ENCODE results near the gene ATP5F1A. TPM values are rescaled to one million over a fixed set of nuclear protein-coding genes. Genes with fewer than 3 reads are reported as not detected.

Gene ATP5F1A
- total RNA-seq, 2 experiments from 2014 or later: 467 TPM

DNA sequence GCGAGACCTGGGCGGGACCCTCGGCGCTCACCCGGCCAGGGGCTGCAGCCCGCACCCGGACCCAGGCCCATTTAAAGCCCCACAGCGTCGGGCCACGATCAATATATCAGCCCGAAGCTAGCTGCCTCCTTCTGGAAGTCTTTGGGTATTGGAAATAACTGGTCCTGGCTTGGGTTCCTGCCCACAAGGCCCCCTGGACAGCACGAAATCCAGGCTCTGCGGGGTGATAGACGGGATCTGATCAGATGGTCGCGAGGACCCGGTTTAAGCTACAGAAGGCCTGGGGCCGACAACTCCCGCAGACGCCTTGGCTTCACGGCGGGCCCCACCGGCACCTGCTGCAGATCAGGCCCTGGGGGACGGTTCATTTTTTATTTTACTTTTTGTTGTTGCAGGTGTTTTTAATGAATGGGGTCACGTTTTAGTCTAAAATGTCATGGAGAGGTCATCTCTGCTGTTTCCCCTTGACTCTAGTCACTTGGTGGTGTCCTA lies 25.7 kb downstream of the ATP5F1A start:
- no peaks in the 10 kb centered on the region for H3K9me3 Mint-ChIP-seq
- no peaks in the 10 kb centered on the region for H3K27me3 Mint-ChIP-seq (ENCODE audit: low read depth)
- no peak for DNase-seq
- CTCF ChIA-PET: interaction anchor here (0.7 to 4.2 kb wide), 26 partner anchors 8 to 408 kb away, joined by 3 to 53 read pairs (median 5); a partner anchor contains a TSS
- peak overlapping the region; percentile 81 for H3K4me3 Mint-ChIP-seq
- H3K4me1 Mint-ChIP-seq (ENCODE audit: low read depth): peaks cover 42% of the 10 kb centered on the region
- no peaks in the 10 kb centered on the region for H3K36me3 Mint-ChIP-seq (ENCODE audit: low read depth)
- no peak overlapping the region for H3K27ac Mint-ChIP-seq
- intact Hi-C loops (cut with micrococcal nuclease): loop anchor here (2.0 kb wide), 1 partner anchor 110 kb away; no protein-coding TSS in a partner anchor

DNA sequence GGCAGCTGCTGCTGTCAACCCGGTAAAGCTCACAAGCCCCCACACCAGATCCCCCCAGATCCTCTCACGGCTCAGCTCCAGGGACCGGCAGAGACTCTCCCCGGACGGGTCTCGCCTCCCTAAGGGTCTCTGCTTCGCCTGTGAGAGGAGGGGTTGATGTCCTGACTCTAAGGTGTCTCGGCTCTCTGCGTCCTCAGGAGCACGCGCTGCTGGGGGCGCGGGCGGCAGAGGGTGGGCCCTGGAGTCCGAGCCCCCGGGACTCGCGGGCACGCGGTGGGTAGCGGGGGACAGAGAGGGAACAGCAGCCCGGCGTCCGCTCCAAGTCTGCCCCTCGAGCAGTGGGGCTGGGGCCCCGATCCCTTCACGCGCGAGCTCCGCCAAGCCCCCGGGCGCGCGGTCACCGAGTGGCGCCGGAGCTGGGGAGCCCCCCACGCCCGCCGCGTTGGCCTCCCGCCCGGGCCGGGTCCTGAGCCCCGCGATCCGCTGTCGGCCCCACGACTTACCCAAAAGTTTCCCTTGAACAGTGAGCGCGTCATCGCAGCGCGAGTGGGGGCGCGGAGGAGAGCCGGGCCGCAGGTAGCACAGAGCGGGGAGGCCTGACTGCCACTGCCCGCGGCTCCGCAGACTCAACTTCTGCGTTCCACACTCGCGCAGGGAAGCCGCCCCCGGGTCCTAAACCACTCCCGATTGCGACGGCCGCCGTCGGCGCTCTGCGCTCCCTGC lies 26.3 kb downstream of the ATP5F1A start, which contains the start of gene PSTPIP2:
PSTPIP2 (minus strand) TSS at position 608 of the 723 bp plus-strand sequence; CDS start at position 536, 72 bp downstream.
- Mint-ChIP-seq H3K27ac (peak within 1 kb of the TSS; percentile 59), H3K4me3 (peak within 1 kb of the TSS; percentile 81), H3K27me3 (ENCODE audit: low read depth) (no peaks in the 10 kb centered on the region), H3K36me3 (ENCODE audit: low read depth) (peaks cover 2% of the 10 kb centered on the region), H3K9me3 (no peaks in the 10 kb centered on the region), H3K4me1 (ENCODE audit: low read depth) (peaks cover 42% of the 10 kb centered on the region)
- DNase-seq: peak; percentile 75
- intact Hi-C loops (cut with micrococcal nuclease): loop anchor here (1.0 to 2.0 kb wide), 2 partner anchors 109 to 402 kb away; no protein-coding TSS in a partner anchor
- CTCF ChIA-PET: interaction anchor here (0.6 to 4.2 kb wide), 16 partner anchors 11 to 408 kb away, joined by 3 to 53 read pairs (median 4); a partner anchor contains a TSS

GRCh38 chr18:46070815-46071652 lies 27.1 kb downstream of the ATP5F1A start:
- peak; percentile 30 for DNase-seq
- intact Hi-C loops (cut with micrococcal nuclease): loop anchor here (1.0 kb wide), 1 partner anchor 401 kb away; no protein-coding TSS in a partner anchor
- CTCF ChIA-PET: interaction anchor here (0.6 to 4.2 kb wide), 13 partner anchors 16 to 407 kb away, joined by 3 to 53 read pairs (median 3); no protein-coding TSS in a partner anchor
- H3K4me3 Mint-ChIP-seq: peak overlapping the region; percentile 73
- H3K27ac Mint-ChIP-seq: no peak overlapping the region
- H3K4me1 Mint-ChIP-seq (ENCODE audit: low read depth): peaks cover 42% of the 10 kb centered on the region
- H3K27me3 Mint-ChIP-seq (ENCODE audit: low read depth): no peaks in the 10 kb centered on the region
- peaks cover 2% of the 10 kb centered on the region for H3K36me3 Mint-ChIP-seq (ENCODE audit: low read depth)
- no peaks in the 10 kb centered on the region for H3K9me3 Mint-ChIP-seq

- no peak for DNase-seq
- H3K4me3 Mint-ChIP-seq: no peak overlapping the region
- no peaks in the 10 kb centered on the region for H3K9me3 Mint-ChIP-seq
- H3K27me3 Mint-ChIP-seq (ENCODE audit: low read depth): no peaks in the 10 kb centered on the region
- intact Hi-C loops (cut with micrococcal nuclease): no loop called here
- H3K4me1 Mint-ChIP-seq (ENCODE audit: low read depth): peaks cover 42% of the 10 kb centered on the region
- H3K27ac Mint-ChIP-seq: no peak overlapping the region
- CTCF ChIA-PET: interaction anchor here (0.7 to 1.8 kb wide), 4 partner anchors 29 to 406 kb away, joined by 3 to 4 read pairs (median 3); no protein-coding TSS in a partner anchor
- peaks cover 2% of the 10 kb centered on the region for H3K36me3 Mint-ChIP-seq (ENCODE audit: low read depth)
Measured at GRCh38 chr18:46070232-46070631, 27.9 kb downstream of the ATP5F1A start.

GRCh38 chr18:46069524-46069923 lies 28.6 kb downstream of the ATP5F1A start:
- H3K4me1 Mint-ChIP-seq (ENCODE audit: low read depth): peaks cover 42% of the 10 kb centered on the region

DNA sequence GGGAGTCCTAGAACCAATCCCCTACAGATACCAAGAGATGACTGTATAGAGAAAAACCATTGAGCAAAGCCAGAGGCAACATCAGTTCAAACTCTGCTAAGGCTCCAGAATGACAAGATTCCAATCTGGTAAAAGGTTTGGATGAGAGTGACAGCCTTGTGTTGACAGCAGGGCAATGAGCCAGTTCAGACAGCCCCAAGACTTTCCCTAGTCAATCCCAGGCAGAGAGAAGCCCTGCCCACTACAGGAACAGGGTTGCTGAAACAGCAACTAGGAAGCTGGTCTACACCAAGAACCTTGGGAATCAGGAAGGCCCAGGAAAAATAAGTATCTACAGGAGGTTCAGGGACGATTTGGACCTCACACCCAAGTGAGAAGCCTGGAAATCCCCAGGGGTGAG lies 29.3 kb downstream of the ATP5F1A start:
- intact Hi-C loops (cut with micrococcal nuclease): loop anchor here (1.0 kb wide), 3 partner anchors 13 to 55 kb away; no protein-coding TSS in a partner anchor
- Mint-ChIP-seq H3K27ac (no peak overlapping the region), H3K9me3 (no peaks in the 10 kb centered on the region), H3K27me3 (ENCODE audit: low read depth) (no peaks in the 10 kb centered on the region), H3K4me3 (no peak overlapping the region), H3K4me1 (ENCODE audit: low read depth) (peaks cover 44% of the 10 kb centered on the region), H3K36me3 (ENCODE audit: low read depth) (peaks cover 2% of the 10 kb centered on the region)
- CTCF ChIA-PET: interaction anchor here (1.2 kb wide), 1 partner anchor 28 kb away, joined by 3 read pairs; no protein-coding TSS in a partner anchor
- no peak for DNase-seq

More at GRCh38 chr18:46069524-46069923, 28.6 kb downstream of the ATP5F1A start:
- intact Hi-C loops (cut with micrococcal nuclease): loop anchor here (1.0 kb wide), 3 partner anchors 14 to 56 kb away; no protein-coding TSS in a partner anchor
- peaks cover 2% of the 10 kb centered on the region for H3K36me3 Mint-ChIP-seq (ENCODE audit: low read depth)
- H3K4me3 Mint-ChIP-seq: no peak overlapping the region
- H3K9me3 Mint-ChIP-seq: no peaks in the 10 kb centered on the region
- H3K27ac Mint-ChIP-seq: no peak overlapping the region
- no peak for DNase-seq
- CTCF ChIA-PET: interaction anchor here (0.7 to 1.2 kb wide), 4 partner anchors 14 to 405 kb away, joined by 3 read pairs; no protein-coding TSS in a partner anchor
- no peaks in the 10 kb centered on the region for H3K27me3 Mint-ChIP-seq (ENCODE audit: low read depth)

DNA sequence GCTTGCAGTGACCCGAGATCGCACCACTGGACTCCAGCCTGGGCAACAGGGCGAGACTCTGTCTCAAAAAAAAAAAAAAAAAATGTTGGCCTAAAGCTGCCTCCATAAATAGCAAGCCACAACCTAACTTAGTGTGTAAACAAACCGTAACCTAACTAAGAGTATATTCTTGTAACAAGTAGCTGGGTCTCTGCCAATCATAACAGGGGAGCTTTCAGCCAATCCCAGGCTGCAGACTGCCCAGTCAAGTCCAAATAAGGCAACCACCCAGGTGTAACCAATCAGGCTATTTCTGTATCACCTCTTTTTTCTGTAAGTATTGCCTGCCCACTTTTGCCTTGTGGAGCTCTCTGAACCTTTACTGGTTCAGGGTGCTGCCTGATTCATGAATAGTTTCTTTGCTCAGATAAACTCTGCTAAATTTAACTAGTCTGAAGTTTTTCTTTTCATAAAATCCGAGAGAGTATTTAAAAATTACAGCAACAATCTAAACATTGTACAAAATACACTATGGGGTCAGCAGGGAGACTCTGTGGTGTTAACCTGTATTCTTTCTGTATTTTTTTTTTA lies 30.6 kb downstream of the ATP5F1A start:
- DNase-seq: no peak
- CTCF ChIA-PET: interaction anchor here (0.9 to 1.3 kb wide), 3 partner anchors 14 to 345 kb away, joined by 3 read pairs; no protein-coding TSS in a partner anchor
- intact Hi-C loops (cut with micrococcal nuclease): no loop called here
- Mint-ChIP-seq H3K36me3 (ENCODE audit: low read depth) (peaks cover 2% of the 10 kb centered on the region), H3K4me3 (no peak overlapping the region), H3K9me3 (no peaks in the 10 kb centered on the region), H3K27ac (no peak overlapping the region), H3K27me3 (ENCODE audit: low read depth) (no peaks in the 10 kb centered on the region), H3K4me1 (ENCODE audit: low read depth) (peaks cover 35% of the 10 kb centered on the region)

DNA sequence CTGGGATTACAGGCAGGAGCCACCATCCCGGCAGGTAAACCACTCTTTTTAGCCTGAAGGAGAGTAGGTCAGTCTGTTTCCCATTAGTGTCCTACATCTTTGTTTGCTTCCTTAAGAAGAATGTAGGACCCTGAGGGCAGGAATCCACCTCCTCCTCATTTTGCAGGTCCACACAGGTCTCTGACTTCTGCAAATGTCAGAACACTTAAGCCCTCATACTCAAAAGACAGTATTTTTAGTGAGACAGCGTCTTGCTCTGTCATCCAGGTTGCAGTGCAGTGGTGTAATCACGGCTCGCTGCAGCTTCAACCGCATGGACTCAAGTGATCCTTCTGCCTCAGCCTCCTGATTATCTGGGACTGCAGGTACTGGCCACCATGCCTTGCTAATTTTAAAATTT lies 35.3 kb downstream of the ATP5F1A start:
- peaks cover 2% of the 10 kb centered on the region for H3K36me3 Mint-ChIP-seq (ENCODE audit: low read depth)
- H3K27ac Mint-ChIP-seq: no peak overlapping the region
- H3K4me3 Mint-ChIP-seq: no peak overlapping the region
- H3K9me3 Mint-ChIP-seq: no peaks in the 10 kb centered on the region
- CTCF ChIA-PET: interaction anchor here (0.8 kb wide), 1 partner anchor 11 kb away, joined by 3 read pairs; no protein-coding TSS in a partner anchor
- peaks cover 10% of the 10 kb centered on the region for H3K4me1 Mint-ChIP-seq (ENCODE audit: low read depth)
- no peak for DNase-seq
- no peaks in the 10 kb centered on the region for H3K27me3 Mint-ChIP-seq (ENCODE audit: low read depth)
- intact Hi-C loops (cut with micrococcal nuclease): no loop called here

GRCh38 chr18:46061796-46062195 lies 36.3 kb downstream of the ATP5F1A start:
- no peaks in the 10 kb centered on the region for H3K27me3 Mint-ChIP-seq (ENCODE audit: low read depth)

GRCh38 chr18:46061387-46061786 lies 36.7 kb downstream of the ATP5F1A start:
- Mint-ChIP-seq H3K4me3 (no peak overlapping the region), H3K27me3 (ENCODE audit: low read depth) (no peaks in the 10 kb centered on the region), H3K36me3 (ENCODE audit: low read depth) (no peaks in the 10 kb centered on the region), H3K9me3 (no peaks in the 10 kb centered on the region), H3K27ac (no peak overlapping the region), H3K4me1 (ENCODE audit: low read depth) (peaks cover 10% of the 10 kb centered on the region)
- intact Hi-C loops (cut with micrococcal nuclease): no loop called here
- CTCF ChIA-PET: interaction anchor here (0.9 to 1.6 kb wide), 2 partner anchors 12 to 87 kb away, joined by 3 to 6 read pairs; no protein-coding TSS in a partner anchor
- DNase-seq: no peak

More at GRCh38 chr18:46061796-46062195, 36.3 kb downstream of the ATP5F1A start:
- Mint-ChIP-seq H3K4me1 (ENCODE audit: low read depth) (peaks cover 10% of the 10 kb centered on the region), H3K4me3 (no peak overlapping the region), H3K27ac (no peak overlapping the region), H3K36me3 (ENCODE audit: low read depth) (no peaks in the 10 kb centered on the region), H3K9me3 (no peaks in the 10 kb centered on the region)
- DNase-seq: no peak
- intact Hi-C loops (cut with micrococcal nuclease): no loop called here
- CTCF ChIA-PET: interaction anchor here (0.6 to 1.6 kb wide), 3 partner anchors 12 to 87 kb away, joined by 3 to 6 read pairs (median 3); no protein-coding TSS in a partner anchor

DNA sequence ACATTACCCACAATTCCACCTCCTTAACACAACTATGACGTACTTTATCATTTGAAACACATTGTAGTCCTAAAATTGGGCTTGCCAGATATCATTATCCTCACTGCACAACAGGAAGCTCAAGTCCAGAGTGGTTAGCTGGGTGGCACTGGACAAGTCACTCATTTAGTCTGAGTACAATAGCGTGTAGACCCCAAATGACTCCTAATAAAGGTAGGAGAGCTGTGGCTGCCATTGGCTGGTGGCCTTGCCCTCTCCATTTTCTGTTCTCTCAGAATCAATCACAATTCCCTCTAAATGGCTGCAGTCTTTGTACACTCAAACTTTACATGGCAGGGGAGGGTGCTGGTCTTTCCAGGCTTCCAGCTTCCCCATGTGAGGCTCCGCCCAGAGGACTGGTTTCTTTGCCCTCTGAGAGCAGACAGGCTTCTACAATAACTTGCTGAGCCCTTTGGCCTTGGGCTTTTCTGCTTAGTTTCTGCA lies 37.7 kb downstream of the ATP5F1A start:
- intact Hi-C loops (cut with micrococcal nuclease): no loop called here
- no peaks in the 10 kb centered on the region for H3K36me3 Mint-ChIP-seq (ENCODE audit: low read depth)
- no peak overlapping the region for H3K4me3 Mint-ChIP-seq
- CTCF ChIA-PET: interaction anchor here (0.5 to 0.7 kb wide), 2 partner anchors 13 to 146 kb away, joined by 3 read pairs; no protein-coding TSS in a partner anchor
- H3K27ac Mint-ChIP-seq: no peak overlapping the region
- H3K4me1 Mint-ChIP-seq (ENCODE audit: low read depth): peaks cover 20% of the 10 kb centered on the region
- no peak for DNase-seq
- no peaks in the 10 kb centered on the region for H3K27me3 Mint-ChIP-seq (ENCODE audit: low read depth)
- H3K9me3 Mint-ChIP-seq: no peaks in the 10 kb centered on the region

Measured in activated naive CD4-positive, alpha-beta T cell treated with anti-CD3 and anti-CD28 coated beads for 36 hours (primary cell).